Activated T-helper 9 cell treated with anti-CD3 and anti-CD28 coated beads, Interleukin-2, amount 50 U/mL, for 16 hours (primary cell): ENCODE data around the gene AGAP3.

Source experiments
- DNase-seq: peaks from one replicate; pipeline ENCODE4 v3.0.0-alpha.2; 2020; ENCODE audit warnings: low read depth

The AGAP3 gene

DNA sequence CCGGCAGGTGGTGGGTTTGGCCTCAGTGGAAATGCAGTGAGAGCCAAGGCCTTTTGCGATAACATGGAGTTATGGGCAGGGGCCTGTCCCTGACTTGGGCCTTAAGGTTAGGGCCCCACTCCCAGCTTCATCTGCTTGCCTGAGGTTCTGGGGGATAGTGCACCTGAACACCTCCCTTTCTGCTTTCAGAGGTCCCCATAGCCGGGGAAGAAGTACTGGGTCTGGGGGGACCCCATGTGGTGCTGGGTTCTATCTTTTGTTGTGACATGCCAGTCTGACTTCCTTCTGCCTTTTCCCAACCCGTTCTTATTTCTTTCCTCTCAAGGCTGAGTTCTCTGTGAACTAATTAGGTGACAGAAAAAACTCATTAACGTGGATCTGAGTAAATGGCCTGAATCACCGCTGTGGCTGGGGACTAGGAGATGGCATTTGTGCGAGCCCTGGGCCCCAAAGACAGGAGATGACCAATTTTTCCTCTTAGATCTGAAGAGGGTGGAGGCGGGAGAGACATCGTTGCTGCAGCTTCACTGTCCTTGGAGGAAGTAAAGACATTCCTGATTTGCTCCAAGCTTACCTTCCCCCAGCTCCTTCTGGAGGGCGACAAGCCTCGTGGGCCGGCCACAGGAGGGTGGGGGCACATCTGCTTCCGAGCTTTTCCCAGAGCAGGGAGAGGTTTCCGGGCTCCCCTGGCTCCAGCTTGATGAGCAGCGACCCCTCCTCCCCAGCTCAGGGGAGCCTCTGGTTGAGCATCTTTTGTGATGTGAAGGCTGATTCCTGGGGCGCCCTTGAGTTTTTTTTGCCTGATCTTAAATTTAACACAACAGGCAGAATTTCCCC lies 2.0 kb downstream of the AGAP3 start:
- no peak for DNase-seq

GRCh38 chr7:151088856-151089699 lies 2.8 kb downstream of the AGAP3 start:
- no peak for DNase-seq

DNA sequence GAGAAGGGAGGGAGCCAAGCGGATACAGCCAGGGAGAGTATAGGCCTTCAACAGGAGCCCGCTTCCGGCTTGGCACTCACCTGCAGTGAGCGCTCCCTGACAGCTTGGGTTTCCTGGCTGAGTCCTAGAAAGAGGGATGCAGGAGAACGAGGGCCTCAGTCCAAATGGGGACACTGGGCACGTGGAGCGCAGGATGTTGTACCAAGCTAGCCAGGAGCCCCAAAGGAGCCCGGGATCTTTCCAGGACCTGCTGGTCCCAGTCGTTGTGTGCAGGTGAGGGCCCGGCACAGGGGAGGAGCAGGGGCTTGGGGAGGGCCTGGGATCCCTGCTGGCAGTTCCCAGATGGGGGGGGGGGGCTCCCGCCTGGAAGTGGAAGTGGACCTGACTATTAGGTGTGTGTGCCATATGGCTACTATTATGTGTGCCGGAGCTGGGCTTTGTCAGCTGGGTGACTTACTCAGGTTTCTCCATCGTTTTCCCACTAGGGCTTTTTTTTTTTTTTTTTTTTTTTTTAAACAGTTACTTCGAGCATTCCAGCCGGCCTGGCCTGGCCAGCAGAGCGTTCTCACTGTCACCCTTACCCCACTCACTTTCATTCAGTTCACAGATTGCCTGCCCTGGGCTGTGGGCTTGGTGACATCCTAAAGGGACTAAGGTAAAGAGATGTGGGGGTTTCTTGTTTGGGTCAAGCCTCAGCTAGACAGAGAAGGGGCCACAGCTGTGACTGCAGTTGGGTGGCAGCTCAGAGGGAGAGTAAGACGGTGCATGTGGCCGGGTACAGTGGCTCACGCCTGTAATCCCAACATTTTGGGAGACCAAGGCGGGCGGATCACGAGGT lies 3.8 kb downstream of the AGAP3 start:
- DNase-seq, result no peak

- DNase-seq, result no peak
These were observed 4.7 kb downstream of the AGAP3 start for GRCh38 chr7:151091003-151091402.

DNA sequence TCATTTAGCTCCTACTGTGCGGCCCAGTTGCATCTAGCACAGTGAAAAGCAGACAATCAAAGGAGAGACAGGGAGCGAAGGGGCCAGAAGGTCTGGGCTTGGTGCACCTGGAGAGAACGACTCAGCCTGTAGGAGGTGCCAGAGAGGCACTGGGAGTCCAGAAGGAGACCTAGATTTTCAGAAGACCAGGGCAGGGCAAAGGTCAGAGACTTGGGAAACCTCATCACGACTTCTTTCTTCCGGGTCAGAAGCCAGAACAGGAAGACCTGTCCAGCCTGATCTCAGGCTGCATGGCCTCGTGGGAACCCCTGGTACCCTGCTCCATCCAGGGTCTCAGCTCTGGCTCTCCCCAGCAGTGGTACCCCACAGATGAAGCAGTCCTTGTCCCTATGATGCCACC lies 5.2 kb downstream of the AGAP3 start:
- DNase-seq, result no peak

DNA sequence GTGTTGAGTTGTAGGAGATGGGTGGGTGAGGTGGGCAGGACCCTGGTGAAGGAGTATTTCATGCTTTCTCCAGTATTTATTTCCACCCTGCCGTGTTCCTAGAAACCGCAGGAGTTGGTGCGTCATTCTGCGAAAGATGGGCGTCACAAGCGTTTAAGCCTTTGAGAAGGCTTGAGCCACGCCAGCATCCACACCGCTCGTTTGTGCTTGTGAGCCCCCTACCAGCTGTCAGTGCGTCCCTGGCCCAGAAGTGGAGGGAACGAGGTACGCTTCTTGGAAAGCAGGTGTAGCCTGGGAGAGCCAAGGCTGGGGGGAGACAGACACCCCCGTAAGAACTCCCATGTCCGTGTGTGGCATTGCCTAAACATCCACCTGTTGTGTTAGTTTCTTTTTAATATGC lies 5.7 kb downstream of the AGAP3 start:
- no peak for DNase-seq

DNA sequence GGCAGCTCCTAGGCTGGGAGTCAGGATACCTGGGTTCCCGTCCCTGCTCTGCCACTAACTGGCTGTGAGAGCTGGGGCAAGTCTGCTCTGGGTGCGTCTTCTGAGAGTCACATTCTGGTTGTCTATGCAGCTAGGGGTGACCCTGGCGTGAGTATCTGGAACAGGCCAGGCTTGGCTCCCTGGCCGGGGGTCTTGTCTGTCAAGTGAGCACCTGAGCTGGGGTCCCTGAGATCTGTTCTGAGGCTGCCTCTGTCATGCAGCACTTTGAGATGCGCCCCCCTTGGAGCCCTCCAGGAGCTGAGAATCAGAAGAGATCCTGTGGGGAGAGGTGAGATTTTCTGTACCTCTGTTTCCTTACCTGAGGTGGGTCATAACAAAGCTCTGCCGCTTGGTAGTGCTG lies 7.5 kb downstream of the AGAP3 start:
- no peak for DNase-seq

- no peak for DNase-seq
These were observed 8.4 kb downstream of the AGAP3 start for GRCh38 chr7:151094675-151095074.

DNA sequence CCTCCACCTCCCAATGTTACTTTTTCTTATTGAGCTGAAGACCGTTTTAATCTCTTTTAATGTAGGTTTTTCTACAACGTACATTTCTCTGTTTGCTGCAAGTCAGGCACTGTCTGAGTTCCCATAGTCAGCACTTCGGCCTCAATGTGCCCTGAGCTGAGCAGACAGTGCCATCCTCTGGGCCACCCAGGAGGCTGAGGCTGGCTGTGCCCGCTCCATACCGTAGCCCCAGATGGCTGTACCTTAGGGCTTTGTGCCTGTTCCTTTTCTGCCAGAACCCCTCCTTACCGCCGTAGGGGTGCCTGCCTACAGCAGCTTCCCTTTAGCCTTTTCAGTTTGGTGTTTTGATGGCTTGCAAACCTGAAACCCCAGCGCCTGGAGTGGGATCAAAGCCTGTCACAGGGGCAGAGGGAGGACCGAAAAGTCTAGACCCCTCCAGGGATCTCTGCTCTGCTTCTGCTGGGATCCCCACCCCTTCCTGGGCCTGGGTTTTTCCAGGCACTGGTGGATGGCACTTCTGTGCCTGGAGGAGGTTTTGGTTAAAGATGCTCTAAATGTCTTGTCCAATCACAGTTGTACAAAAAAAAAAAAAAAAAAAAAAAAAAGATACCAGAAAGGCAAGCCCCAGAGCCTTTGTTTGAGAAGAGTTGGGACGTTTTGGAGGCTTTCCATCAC lies 9.0 kb downstream of the AGAP3 start:
- no peak for DNase-seq

DNA sequence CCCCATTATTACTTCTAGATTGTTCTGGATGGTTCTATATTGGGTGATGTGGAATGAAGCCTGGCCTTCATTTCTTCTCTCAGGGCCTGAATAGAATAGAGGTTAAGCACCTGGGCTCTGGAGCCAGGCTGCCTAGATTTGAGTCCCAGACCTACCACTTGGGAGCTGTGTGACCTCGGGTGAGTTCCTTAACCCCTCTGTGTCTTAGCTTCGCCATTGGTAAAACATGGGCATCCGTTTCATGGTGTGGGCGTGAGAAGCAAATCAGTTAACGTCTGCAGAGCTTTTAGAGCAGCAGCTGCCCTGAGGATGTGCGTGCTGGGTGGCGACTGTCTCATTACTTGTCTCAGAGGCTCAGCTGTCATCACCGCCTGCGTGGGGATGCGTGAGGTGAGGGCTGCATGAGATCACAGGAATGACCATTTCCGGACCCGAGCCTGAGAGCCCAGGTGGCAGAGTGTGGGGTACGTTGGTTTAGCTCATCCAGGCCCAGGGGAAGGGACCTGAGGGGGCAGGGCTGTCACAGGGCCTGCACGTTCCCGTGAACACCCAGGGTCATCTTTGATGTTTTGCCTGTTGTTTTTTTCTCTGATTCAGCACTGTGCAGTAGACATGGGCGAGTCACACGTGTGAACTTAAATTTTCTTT lies 9.7 kb downstream of the AGAP3 start:
- no peak for DNase-seq

GRCh38 chr7:151099486-151100211 lies 13.4 kb downstream of the AGAP3 start:
- no peak for DNase-seq

DNA sequence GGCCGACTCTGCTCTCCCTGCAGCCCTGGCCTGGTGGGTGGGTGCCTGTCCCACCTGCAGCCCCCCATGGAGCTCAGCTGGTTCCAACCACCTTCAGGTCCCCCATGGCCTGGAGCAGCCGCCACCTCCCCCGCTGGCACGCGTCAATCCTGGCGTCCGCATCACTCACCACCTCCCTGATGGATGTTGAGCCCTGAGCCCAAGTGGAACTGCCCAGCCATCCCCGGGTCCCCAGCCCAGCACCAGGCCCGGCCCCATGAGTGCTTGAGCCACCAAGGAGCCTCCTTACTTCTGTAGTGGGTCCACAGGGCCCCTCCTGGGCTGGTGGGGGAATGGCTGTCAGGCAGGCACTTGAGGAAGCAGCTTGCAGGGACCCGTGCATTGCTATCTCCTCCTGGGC lies 14.6 kb downstream of the AGAP3 start:
- no peak for DNase-seq

DNA sequence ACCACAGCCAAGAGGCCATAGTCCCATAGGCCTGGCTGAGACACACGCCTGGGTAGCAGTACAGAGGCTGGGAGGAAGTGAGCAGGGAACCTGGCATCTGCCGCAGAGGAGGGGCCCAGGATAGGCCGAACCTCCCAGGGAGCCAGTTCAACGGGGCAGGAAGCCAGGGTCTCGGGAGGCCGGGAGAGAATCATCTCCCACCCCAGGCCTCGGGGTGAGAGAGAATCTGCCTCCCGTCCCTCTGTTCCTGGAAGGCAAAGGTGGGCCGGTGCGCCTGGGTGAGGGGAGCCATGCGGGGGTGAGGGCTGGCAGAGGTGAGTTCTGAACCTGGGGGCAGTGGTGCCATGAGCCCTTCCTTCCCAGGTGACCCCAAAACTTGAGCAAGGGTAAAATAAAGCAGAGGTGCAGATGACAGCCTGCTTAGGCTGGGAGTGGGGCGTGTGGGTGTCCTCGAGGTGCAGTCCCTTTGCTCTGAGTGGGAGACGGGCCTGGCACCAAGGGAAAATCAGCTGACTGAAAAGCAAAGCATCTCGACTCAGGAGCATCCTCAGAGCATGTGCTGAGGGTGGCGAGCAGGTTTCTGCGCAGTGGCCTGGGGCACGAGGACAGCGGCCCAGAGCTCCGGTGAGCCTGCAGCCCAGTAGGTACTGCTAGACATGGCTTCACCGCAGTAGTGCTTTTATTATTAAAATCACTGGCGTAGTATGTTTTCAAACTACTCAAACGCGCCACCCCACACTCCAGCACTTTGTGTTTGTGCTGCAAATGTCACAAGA lies 15.5 kb downstream of the AGAP3 start:
- no peak for DNase-seq

DNA sequence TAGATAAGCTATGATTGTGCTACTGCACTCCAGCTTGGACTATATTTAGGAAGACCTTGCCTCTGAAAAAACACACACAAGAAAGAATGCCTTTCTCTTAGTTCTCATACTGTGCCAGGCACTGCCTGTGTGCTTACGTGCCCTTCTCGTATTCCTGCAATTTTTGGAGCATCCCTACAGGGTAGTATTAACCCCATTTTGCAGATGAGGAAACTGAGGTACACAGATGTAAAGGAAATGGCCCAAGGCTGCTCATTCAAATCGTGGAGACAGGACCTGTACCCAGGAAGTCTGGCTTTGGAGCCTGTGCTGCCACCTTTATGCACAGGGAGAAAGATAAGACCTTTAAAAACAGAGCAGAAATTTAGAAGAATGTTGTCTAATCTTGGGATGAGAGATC lies 16.7 kb downstream of the AGAP3 start:
- no peak for DNase-seq

DNA sequence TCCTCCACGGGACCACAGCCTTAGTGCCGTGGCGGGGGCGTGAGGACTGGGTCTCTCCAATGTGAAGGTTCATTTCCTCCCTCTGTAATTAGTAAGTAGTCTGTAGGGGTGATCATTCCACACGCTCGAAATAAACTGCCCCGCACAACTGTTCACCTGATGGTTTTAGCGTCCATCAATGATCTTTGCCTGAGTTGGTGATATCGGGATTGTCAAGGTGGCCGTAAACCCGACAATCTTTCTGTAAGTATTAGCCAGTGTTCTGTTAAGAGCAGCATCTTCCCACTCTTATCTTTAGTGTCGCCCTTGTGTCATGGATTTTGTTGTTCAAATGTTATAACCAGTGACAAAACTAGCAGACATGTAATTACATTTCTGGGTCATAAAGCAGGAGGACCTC lies 17.7 kb downstream of the AGAP3 start:
- DNase-seq, result no peak

- DNase-seq, result no peak
These were observed 18.3 kb downstream of the AGAP3 start for GRCh38 chr7:151104411-151105235.

DNA sequence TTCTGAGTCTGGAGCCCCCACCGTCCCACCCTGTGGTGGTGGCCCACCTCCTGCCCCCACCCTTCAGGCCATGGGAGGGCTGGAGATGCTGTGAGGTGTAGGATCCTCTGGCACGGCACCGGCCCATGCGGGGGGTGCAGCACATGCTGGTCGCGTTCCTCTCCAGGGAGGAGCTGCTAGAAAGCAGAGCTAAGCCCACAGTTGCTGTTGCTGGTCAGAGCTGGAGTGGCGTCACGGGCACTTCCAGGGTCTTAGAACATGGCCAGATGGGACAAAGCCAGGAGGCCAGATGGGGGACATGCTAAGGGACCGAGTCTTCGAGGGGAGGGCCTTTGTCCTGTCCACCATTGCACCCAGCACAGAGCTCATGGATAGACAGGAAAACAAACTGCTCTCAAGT lies 21.6 kb downstream of the AGAP3 start:
- DNase-seq, result no peak

DNA sequence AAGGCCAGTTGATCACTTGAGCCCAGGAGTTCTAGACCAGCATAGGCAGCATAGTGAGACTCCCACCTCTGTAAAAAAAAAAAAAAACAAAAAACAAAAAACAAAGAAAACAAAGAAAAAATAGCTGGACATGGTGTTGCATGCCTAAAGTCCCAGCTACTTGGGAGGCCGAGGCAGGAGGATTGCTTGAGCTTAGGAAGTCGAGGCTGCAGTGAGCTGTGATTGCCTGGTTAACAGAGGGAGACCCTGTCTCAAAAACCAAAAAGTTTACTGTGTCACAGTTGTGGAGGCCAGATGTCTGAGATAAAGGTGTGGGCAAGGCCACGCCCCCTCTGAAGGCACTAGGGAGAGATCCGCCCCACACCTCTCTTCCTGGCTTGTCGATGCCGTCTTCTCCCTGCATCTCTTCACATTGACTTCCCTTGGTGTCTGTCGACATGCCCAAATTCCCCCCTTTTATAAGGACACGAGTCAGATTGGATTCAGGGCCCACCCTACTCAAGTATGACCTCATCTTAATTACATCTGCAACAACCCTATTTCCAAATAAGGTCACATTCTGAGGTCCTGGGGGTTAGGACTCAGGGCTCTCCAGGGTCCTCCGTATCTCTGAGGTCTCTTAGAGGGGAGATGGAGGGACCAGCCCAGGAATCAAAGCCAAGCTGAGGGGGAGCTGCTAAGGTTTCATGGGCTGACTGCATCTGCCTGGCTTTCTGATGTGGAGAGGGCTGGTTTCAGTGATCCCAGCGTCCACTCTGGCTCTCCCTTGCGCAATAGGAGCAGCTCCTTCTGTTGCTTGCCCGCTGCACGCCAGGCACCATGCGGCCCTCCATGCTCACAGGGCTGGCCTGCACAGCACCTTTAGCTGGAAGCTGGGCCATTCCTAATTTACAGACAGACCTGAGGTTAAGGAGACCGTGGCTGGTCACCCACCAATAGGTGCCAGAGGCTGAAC lies 23.1 kb downstream of the AGAP3 start:
- DNase-seq, result no peak
